ENCODE data around the gene JMY.

JMY gene

DNA sequence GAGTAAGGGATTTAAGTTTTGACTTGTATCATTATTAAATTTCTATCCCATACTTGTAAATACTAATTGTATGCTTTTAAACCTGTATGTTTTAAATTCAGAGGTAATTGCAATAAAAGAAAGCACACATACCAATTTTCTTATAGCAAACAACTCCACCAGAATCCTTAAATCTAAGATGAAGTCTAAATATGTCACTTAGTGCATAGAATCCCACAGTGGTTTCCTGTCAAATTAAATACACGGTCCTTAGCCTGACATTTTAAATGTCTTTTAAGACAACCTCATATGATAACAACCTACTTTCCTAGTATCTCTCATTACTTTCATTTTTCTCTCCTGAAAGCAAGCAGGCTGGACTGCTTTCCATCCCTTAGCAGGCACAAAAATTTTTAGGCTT, 52.0 kb downstream of the JMY start:
- DNase-seq (ENCODE audit: low read depth) = no peak

GRCh38 chr5:79295029-79295428, 59.1 kb downstream of the JMY start:
- no peak for DNase-seq (ENCODE audit: low read depth)

DNA sequence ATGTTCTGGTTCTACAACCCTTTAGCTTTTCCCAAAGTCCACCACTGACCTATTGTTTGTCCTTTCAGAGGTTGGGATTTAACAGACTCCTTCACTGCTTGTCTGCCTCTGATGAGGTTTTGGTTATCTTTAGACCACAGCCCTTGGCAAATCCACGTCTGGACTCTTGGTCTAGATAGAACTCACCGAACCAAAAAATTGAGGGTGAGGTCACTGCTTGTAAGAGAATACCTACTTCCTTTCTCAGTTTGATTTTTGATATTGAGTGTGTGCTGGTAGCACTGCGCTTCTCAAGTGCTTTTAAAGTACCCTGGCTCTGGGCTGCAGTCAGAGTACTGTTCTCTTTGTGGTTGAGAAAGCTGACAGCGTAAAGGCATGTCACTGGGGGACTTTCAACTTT, 61.7 kb downstream of the JMY start:
- no peak for DNase-seq (ENCODE audit: low read depth)

DNA sequence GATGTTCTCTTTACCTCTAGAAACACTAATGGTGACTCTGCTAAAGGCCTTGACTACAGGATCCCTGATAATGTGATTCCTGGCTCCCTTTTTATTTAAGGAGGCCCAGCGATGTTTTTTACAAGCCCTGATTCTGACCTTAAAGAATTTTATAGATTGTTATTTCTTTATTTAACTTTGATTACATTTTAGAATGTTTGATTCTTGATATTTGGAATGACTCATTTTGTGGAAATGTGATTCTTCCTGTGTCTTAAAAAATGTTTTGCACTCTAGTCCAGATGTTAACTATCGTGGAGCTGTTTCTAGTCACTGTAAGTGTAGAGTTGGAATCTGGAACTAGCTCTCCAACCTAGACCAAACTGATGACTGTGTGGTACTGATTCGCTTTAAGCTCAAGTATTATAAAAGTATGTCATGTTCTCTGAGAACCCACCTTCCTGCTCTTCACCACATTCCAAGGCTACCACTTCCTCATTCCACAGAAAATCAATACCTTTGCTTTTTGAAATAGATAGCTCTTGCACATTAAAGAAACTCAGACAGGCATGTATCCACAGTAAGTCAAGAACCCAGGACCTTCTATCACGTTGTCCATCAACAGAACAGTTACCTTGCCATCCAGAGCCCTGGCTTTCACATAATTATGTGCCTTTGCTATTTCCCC, 65.2 kb downstream of the JMY start:
- no peak for DNase-seq (ENCODE audit: low read depth)

DNA sequence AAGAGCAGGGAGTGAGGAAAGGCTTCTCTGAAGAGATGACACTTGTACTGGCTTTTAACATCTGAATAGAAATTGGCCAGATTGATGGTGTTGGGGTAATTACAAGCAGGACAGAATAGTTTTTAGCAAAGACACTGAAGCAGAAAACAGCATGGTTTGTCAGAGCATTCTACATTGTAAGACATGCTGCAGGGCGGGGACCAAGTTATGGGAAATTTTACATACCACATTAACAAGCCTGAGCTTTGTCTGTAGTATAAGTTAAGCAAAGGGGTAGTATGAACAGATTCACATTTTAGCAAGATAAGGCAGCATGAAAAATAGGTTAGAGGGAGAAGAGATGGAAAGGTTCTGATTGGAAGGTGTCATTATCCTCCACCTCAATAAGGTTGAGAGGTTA, 66.5 kb downstream of the JMY start:
- DNase-seq (ENCODE audit: low read depth) = no peak

GRCh38 chr5:79305706-79306105, 69.8 kb downstream of the JMY start:
- no peak for DNase-seq (ENCODE audit: low read depth)

DNA sequence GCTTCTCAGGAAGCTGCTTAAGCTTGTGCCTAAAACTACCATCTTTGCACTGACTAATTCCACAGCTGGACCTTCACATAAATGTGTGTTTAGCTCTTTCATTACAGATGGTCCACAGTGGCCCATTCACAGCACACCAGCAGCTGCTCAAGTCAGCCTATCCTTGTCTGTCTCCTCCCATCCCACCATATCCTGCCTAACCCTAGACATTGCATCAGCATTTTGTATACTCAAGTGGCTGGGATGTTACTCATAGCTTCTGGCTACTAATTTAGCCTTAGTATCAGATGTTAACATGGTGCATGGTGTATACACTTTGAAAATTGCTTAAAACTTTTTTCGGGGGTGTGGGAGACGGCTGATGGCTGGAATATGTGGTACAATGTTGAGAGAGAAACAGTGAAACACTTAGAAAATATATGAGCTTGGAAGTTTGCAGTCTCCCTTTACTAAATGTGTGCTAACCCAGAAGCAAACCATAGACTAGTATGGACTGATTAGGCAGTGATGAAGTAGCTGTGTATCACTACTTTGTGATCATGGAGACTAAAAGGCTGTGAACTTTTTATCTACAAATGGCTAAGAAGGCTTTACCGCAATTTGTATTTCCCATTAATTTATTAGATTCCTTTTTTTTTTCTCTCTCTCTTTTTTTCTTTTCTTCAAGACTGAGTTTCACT, 83.1 kb downstream of the JMY start:
- no peak for DNase-seq (ENCODE audit: low read depth)

GRCh38 chr5:79329453-79329852, 93.5 kb downstream of the JMY start:
- no peak for DNase-seq (ENCODE audit: low read depth)

DNA sequence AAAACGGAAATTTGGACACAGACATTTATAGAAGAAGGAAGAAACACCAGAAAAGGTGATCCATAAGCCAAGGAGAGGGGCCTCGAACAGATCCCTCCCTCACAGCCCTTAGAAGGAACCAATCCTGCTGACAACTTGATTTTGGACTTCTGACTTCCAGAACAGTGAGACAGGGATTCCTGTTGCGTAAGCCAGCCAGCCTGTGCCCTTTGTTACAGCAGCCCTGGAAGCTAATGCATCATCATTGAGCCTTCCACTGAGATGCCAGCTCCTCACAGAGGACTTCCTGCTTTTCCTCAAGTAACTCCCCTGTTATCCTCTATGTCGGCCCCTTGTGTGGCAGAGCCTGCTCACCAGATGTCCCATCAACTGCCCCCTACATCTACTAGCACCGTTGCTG, 94.1 kb downstream of the JMY start:
- DNase-seq (ENCODE audit: low read depth) = no peak

DNA sequence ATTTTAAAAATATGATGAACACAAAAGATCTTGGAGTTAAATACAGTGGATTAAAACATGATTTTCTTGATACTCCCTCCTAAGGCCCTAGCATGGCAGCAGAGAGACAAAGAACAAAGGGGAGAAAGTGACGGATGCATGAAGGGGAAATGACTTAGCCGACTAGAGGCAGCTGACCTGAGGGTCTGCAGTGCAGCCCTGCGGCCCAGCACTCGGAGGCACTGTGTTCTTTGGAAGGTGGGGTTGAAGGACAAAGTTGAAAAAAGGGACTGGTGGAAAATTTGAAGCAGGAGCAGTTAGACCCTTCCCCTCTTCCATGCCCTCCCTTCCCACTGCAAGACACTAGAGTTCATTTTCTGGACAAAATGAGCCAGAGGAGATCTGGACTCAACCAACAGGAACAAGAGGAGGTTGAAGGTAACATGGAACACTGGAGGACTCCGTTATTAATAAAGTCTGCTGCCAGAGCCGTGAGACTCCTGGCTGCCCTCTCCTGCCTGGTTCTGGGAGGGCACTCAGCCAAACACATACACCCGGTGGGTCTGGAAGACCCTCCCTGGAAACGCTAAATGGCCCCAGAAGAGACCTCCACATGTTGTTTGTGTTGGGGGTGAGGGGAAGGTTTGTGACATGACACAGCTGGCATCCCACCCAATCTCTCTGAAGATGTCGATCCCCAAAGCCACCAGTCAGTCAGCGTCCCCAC, 98.1 kb downstream of the JMY start:
- DNase-seq (ENCODE audit: low read depth) = no peak

DNA sequence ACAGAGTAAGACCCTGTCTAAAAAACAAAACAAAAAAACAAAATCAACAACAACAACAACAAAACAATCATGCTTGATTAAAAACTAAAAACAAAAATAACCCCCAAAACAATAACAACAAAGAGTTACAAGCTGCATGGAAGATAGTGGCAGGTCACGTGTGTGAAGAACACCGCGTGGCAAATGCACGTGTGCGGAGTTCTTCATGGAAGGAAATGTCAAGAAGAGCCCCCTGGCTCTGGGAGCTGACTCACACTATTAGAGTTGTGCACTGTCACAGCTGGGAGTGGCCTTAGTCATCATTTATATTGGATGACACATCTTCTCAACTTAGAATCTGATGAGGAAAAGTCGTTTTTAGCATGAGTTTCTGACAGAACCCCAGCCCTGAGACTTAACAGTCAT, 110.5 kb downstream of the JMY start:
- no peak for DNase-seq (ENCODE audit: low read depth)

- no peak for DNase-seq (ENCODE audit: low read depth)
These were observed 113.1 kb downstream of the JMY start for GRCh38 chr5:79349047-79349446.

GRCh38 chr5:79349881-79350280, 114.0 kb downstream of the JMY start:
- no peak for DNase-seq (ENCODE audit: low read depth)

DNA sequence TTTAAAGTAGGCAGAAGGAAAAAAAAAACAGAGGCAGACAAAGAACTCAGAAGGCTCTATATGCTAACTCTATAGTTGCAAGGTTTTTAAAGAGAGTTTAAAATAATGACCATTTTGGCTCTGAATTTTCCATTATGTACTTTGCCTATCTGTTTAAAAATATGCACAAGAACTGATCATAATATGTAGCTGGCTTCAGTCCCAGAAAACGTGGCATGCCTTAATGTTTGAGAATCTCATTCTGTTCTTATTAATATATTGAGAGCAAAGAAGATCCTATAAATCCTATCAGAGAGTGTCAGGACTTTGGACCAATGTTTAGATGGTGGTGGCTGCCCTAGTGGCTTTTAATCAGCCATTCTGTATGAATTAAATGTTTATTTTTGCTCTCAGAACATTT, 121.5 kb downstream of the JMY start:
- no peak for DNase-seq (ENCODE audit: low read depth)

Measured in CMK (cell line).